Esophagus squamous epithelium (tissue), 5 donors: Measurements from ENCODE around the gene RIPK4. TPM values are rescaled to one million over a fixed set of nuclear protein-coding genes. Genes with fewer than 3 reads are reported as not detected.
"Not testable (repeated sequence)": the region's sequence is repeated elsewhere in the genome, so short reads cannot be mapped to it uniquely, and the experiment has no call there.

Source experiments
- DNase-seq: peaks from one replicate; lab custom pipeline; 2025; lab: John Stamatoyannopoulos, UW
- H3K27ac ChIP-seq, 4 donors: fragments of 200-600 bp; sonication (generic); one replicate each; pipeline ENCODE4 v1.5.1; 2016 to 2019; ENCODE audit warnings: mild to moderate bottlenecking in 1 of 4
- H3K27me3 ChIP-seq, 4 donors: fragments of 200-600 bp; sonication (generic); 1 replicate in 3 of 4; 2 replicates in 1 of 4; pipeline versions ENCODE4 v1.5.1 to v1.6.0; 2017 to 2021; ENCODE audit warnings: antibody characterized with exemption in 1 of 4
- H3K36me3 ChIP-seq, 3 donors: fragments of 200-600 bp; sonication (generic); one replicate each; pipeline ENCODE4 v1.5.1; 2016 to 2019
- H3K4me1 ChIP-seq, 3 donors: fragments of 200-600 bp; sonication (generic); one replicate each; pipeline ENCODE4 v1.5.1; 2017 to 2019
- H3K4me3 ChIP-seq, 4 donors: fragments of 200-600 bp; sonication (generic); 1 replicate in 3 of 4; 2 replicates in 1 of 4; pipeline ENCODE4 v1.5.1; 2016 to 2019; ENCODE audit warnings: mild to moderate bottlenecking in 2 of 4, moderate library complexity in 1 of 4
- H3K9me3 ChIP-seq, 3 donors: fragments of 200-600 bp; sonication (generic); one replicate each; pipeline ENCODE4 v1.5.1; 2016 to 2019
- POLR2A ChIP-seq, 4 donors: fragments of 450-650 bp; IDR thresholded peaks; one replicate each; pipeline ENCODE4 v1.6.1; 2017; ENCODE audit warnings: antibody characterized with exemption in 4 of 4, mild to moderate bottlenecking in 4 of 4, moderate library complexity in 3 of 4
- WGBS, 2 donors: methylation state at CpG; one replicate each; pipeline ENCODE4 v1.1.5; 2018; 5-methylcytosine and 5-hydroxymethylcytosine counted together
- intact Hi-C: fragments of 100-400 bp; cut with DNase I; formaldehyde crosslinking; loops from one replicate; pipeline ENCODE4 v1.15.0; 2022
- total RNA-seq, 4 donors: library from RNA; depleted of rRNA; stranded (reverse); fragments of >200 nt; gene quantifications; one replicate each; pipeline ENCODE4 v1.1.0, GENCODE V29; 2016
- TF ChIP-seq, protein P1 (sequence below), 6 experiments: fragments of 450-650 bp in 4 of 6; fragments of 200-600 bp in 2 of 6; sonication (generic) in 2 of 6; IDR thresholded peaks; one replicate each; pipeline ENCODE4 v1.5.1; 2016 to 2019; ENCODE audit warnings: antibody characterized with exemption in 6 of 6, mild to moderate bottlenecking in 4 of 6, moderate library complexity in 4 of 6
- donor health status: DM: yes; HTN: yes; CAD: no.

RIPK4 gene
- total RNA-seq, 4 donors from 2014 or later = 41.1 to 93.5 (median 68.8) TPM

DNA sequence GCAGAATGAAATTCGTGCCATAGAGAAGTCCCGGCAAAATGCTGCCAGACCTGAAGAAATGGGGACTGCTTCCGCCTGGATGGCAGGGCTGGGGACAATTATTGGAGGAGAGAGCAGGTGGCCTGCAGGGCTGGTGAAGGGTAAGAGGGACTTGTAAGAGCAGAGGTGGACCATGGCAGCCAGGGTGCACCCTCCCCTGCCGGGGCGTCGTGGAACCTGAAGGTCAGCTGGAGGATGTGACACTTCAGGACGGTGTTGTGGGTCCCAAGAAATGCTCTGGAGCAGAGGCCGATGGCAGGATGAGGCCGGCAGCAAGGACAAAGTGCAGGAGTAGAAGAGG, 40.3 kb downstream of the RIPK4 start:
- TF ChIP-seq, protein P1, sequence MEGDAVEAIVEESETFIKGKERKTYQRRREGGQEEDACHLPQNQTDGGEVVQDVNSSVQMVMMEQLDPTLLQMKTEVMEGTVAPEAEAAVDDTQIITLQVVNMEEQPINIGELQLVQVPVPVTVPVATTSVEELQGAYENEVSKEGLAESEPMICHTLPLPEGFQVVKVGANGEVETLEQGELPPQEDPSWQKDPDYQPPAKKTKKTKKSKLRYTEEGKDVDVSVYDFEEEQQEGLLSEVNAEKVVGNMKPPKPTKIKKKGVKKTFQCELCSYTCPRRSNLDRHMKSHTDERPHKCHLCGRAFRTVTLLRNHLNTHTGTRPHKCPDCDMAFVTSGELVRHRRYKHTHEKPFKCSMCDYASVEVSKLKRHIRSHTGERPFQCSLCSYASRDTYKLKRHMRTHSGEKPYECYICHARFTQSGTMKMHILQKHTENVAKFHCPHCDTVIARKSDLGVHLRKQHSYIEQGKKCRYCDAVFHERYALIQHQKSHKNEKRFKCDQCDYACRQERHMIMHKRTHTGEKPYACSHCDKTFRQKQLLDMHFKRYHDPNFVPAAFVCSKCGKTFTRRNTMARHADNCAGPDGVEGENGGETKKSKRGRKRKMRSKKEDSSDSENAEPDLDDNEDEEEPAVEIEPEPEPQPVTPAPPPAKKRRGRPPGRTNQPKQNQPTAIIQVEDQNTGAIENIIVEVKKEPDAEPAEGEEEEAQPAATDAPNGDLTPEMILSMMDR (IDR thresholded peaks at IDR 0.05) = no peak
- no peak for TF ChIP-seq POLR2A (IDR thresholded peaks at IDR 0.05)
- Histone ChIP-seq H3K4me1 (peaks cover 33 to 72% (median 34%) of the 10 kb centered on the region in 3 donors), H3K27ac (peak overlapping the region; percentile 86 to 92 (median 90)), H3K36me3 (no peaks in the 10 kb centered on the region), H3K9me3 (no peaks in the 10 kb centered on the region), H3K27me3 (peaks cover 0 to 71% (median 0%) of the 10 kb centered on the region in 4 donors), H3K4me3 (no peak overlapping the region)
- intact Hi-C loops = no loop called here
- 53 to 63% methylated on average over 6 to 9 of the region's 9 CpGs for WGBS, 2 donors
- no peak for DNase-seq

DNA sequence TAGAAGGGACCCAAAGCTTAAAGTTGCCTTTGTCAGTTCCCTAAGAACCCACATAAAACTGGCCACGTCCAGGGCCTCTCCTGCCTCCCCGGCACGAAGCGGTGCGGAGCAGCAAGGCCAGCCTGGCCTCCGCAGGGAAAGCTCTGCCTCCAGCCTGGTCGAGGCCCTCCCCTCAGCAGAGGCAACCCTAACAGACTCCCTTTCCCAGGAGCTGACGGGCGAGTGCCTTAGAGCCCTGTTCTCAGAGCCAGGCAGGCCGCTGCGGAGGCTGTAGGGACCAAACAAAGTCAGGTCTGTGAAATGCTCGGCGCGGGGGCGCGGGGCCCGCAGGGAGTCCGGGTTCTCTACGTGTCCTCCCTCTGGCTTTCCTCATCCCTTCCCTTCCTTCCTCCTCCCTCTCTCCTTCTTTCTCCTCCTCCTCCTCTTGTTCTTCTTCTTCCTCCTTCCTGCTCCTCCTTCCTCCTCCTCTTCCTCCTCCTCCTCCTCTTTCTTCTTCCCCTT, 40.7 kb downstream of the RIPK4 start:
- TF ChIP-seq, protein P1 (IDR thresholded peaks at IDR 0.05) = no peak
- TF ChIP-seq POLR2A (IDR thresholded peaks at IDR 0.05) = no peak
- Histone ChIP-seq H3K36me3 (no peaks in the 10 kb centered on the region), H3K9me3 (no peaks in the 10 kb centered on the region), H3K27ac (peak overlapping the region in 3 of 4 donors; percentile 89 to 92 (median 91)), H3K27me3 (peaks cover 0 to 71% (median 0%) of the 10 kb centered on the region in 4 donors), H3K4me3 (peak overlapping the region in 1 of 4 donors; percentile 15), H3K4me1 (peaks cover 30 to 72% (median 33%) of the 10 kb centered on the region in 3 donors)
- WGBS, 2 donors = 55 to 64% methylated on average over 10 to 12 of the region's 19 CpGs
- intact Hi-C loops = no loop called here
- no peak for DNase-seq

DNA sequence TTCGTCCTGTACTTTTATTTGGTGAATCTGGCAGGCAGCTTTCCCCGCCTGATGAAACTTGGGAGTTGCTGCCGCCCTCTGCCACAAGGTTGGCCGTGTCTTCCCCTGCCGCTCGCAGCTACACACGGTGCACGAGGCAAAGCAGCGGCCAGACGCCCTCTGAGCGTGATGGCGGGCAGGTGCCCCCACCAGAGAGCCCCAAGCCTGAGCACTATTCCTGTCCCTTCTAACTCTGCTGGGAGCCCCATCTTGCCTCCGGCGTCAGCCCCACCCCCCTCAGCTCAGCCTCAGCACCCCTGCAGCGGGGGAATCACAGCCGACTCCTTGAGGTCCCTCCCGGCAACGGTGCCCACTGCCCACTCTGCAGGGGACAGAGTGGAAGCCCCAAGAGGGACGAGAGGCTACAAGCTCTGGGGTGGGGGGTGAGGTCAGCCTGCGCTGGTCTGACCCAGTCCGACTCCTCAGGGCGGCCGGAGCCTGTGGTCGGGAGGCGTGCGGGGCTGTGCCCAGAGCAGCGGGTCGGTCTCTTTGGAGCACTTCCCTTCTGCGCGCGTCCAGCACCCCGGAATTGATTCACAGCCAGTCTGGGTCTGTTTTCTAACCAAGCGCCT, 41.3 kb downstream of the RIPK4 start:
- H3K4me3 ChIP-seq = peak overlapping the region in 1 of 4 donors; percentile 15
- no peak for DNase-seq
- H3K4me1 ChIP-seq = peaks cover 27 to 72% (median 33%) of the 10 kb centered on the region in 3 donors
- peaks cover 0 to 71% (median 0%) of the 10 kb centered on the region in 4 donors for H3K27me3 ChIP-seq
- H3K27ac ChIP-seq = peak overlapping the region in 1 of 4 donors; percentile 92
- TF ChIP-seq, protein P1 (IDR thresholded peaks at IDR 0.05) = no peak
- TF ChIP-seq POLR2A (IDR thresholded peaks at IDR 0.05) = no peak
- WGBS, 2 donors = 42 to 67% methylated on average over 12 to 17 of the region's 33 CpGs
- H3K36me3 ChIP-seq = no peaks in the 10 kb centered on the region
- H3K9me3 ChIP-seq = no peaks in the 10 kb centered on the region
- intact Hi-C loops = no loop called here

DNA sequence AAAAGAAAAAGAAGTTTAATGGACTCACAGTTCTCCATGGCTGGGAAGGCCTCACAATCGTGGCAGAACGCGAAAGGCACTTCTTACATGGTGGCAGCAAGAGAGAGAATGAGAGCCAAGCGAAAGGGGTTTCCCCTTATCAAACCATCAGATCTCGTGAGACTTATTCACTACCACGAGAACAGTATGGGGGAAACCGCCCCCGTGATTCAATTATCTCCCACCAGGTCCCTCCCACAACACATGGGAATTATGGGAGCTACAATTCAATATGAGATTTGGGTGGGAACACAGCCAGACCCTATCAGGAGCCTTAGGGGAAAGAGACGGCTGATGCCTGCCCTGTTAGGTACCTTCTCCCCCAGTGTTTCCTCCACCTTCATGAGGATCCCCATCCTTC, 43.0 kb downstream of the RIPK4 start:
- H3K9me3 ChIP-seq, DNase-seq, H3K36me3 ChIP-seq, H3K4me3 ChIP-seq, intact Hi-C loops, H3K27ac ChIP-seq: not testable (repeated sequence)
- WGBS, 2 donors = 73 to 85% methylated on average over 8 to 9 of the region's 9 CpGs
- Histone ChIP-seq H3K4me1 (peaks cover 19 to 56% (median 22%) of the 10 kb centered on the region in 3 donors), H3K27me3 (peaks cover 0 to 65% (median 0%) of the 10 kb centered on the region in 4 donors)

DNA sequence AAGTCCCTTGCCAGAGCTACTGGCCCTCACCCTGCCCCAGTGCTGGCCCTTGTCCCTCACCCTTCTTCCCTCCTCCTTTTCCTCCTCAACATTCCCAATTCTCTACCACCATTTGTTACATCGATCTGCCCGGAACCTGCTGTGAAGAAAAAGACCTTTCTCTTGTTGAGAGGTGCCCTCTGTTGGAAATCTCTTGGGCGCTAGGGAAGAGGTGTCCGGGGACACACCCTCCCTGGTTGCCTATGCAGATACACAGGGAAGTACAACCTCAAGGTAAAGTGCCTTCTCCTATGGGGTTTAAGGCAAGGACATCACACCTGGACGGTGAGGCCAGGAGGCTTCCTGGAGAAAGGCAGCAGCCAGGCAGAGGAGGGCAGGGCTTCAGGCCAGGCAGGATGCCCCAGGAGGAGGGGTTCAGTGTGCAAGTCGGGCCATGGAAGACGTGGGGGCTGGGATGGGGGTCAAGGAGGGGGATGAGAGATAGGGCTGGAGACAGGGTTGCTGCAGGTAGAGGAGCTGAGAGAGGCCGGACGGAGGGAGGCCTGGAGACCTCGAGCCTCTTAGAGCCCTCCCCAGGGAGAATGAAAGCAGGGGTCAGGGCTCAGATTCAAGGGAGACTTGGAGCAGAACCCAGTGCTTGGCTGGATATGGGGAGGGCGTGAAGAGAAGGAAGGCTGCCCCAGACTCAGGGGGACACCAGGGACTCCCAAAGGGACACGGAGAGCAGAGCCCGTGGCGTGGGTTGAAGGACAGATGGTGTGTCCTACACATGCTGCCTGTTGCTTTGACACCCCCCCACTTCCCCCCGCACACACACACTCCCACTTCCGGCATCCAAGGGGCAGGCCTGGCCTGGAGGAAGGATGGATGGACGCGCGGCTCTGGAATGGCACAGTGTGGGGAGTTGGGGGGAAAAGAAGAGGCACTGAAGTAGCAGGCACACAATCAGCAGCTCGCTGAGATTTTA, 44.5 kb downstream of the RIPK4 start:
- WGBS, 2 donors = 72 to 79% methylated on average over 12 to 15 of the region's 20 CpGs
- TF ChIP-seq, protein P1 (IDR thresholded peaks at IDR 0.05) = no peak
- Histone ChIP-seq H3K4me1 (peaks cover 8 to 44% (median 13%) of the 10 kb centered on the region in 3 donors), H3K36me3 (no peaks in the 10 kb centered on the region), H3K27me3 (peaks cover 0 to 61% (median 0%) of the 10 kb centered on the region in 4 donors), H3K27ac (no peak overlapping the region), H3K4me3 (no peak overlapping the region), H3K9me3 (no peaks in the 10 kb centered on the region)
- DNase-seq = no peak
- intact Hi-C loops = no loop called here
